Measurements from ENCODE around the gene PPARGC1A.

- TF ChIP-seq, protein P1, sequence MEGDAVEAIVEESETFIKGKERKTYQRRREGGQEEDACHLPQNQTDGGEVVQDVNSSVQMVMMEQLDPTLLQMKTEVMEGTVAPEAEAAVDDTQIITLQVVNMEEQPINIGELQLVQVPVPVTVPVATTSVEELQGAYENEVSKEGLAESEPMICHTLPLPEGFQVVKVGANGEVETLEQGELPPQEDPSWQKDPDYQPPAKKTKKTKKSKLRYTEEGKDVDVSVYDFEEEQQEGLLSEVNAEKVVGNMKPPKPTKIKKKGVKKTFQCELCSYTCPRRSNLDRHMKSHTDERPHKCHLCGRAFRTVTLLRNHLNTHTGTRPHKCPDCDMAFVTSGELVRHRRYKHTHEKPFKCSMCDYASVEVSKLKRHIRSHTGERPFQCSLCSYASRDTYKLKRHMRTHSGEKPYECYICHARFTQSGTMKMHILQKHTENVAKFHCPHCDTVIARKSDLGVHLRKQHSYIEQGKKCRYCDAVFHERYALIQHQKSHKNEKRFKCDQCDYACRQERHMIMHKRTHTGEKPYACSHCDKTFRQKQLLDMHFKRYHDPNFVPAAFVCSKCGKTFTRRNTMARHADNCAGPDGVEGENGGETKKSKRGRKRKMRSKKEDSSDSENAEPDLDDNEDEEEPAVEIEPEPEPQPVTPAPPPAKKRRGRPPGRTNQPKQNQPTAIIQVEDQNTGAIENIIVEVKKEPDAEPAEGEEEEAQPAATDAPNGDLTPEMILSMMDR (IDR thresholded peaks at IDR 0.05; ENCODE audit: low read depth, low read length, missing input control), result no peak
- no peak for TF ChIP-seq TAF1 (conservative IDR thresholded peaks at IDR 0.05)
- TF ChIP-seq JUND (IDR thresholded peaks at IDR 0.05), result no peak
Observed at GRCh38 chr4:23782778-23783437, 106.9 kb downstream of the PPARGC1A start.

All from liver (tissue), 3 donors.